Activated CD4-positive, alpha-beta T cell treated with anti-CD3 and anti-CD28 coated beads, Interleukin-2, amount 50 U/mL, for 4 hours (primary cell): Measurements from ENCODE around the gene MRPL37.

Source experiments
- DNase-seq, 2 experiments: peaks; one replicate each; pipeline ENCODE4 v3.0.0-alpha.2; 2020

The MRPL37 gene

DNA sequence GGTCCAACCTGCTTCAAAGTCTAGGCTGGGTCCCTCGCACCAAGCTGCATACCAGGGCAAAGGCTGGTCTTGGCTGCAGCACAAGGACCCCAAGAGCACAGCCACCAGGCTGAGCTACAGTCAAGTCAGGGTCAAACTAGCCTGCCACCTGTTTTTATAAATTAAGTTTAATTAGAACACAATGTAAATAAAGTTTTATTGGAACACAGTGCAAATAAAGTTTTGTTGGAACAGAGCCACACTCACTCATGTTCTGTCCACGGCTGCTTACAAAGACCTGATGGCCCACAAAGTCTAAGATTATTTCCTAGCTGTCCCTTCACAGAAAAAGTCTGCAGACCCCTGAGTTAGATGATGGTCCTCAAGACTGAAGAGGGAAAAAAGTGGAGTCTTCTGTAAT is 66.2 kb downstream of the MRPL37 start:
- DNase-seq = no peak

DNA sequence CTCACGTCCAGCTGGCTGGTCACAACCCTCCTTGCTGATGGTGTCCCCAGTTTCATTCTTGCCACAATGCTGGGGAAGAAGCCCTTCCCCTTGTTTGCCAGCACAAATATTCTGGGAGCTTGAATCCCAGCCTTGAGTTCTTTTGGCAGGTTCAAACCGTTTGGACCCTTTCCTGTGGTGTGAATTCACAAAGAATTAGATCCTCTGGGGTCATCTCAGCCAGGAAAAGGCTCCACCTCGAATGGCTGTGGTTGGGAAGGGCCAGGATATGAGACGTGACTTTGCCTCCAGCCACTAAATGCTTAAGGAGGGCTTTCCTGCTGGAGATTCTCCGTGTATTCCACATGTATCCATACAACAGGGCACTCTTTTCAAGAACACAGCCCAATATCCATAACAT is 66.9 kb downstream of the MRPL37 start:
- DNase-seq = no peak
